Measurements from ENCODE around the gene DNAH17.

Gene DNAH17

DNA sequence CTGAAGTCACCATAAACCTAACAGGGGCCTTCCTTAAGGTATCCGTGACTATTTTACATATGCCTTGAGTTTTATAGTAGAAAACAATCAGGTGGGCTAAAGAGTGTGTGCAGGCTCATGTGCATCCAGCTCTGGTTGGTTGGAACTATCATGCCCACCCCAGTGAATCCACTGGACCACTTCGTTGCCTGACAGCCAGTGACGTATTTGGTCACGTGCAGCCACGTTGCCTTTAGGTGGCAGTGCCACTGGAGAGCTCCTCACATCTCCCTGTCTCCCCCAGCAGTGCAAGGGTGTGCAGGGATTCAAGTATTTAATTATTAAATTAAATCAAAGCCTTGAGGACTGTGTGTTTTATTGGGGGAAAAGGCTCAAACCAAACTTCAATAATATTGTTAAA, 42.1 kb upstream of the DNAH17 start (continued):
- no peak for TF ChIP-seq ZNF449 (tag by site-specific recombination; IDR thresholded peaks at IDR 0.05)
- no peak for TF ChIP-seq ZFP37 (tag by site-specific recombination; IDR thresholded peaks at IDR 0.05)
- no peak for TF ChIP-seq RBAK (tag by site-specific recombination; IDR thresholded peaks at IDR 0.05)
- TF ChIP-seq ZBTB7A (tag by site-specific recombination; IDR thresholded peaks at IDR 0.05; ENCODE audit: low read depth): no peak
- TF ChIP-seq ZNF558 (tag by site-specific recombination; IDR thresholded peaks at IDR 0.05): no peak
- TF ChIP-seq ZNF585B (tag by site-specific recombination; IDR thresholded peaks at IDR 0.05): no peak
- TF ChIP-seq ZEB2 (tag by site-specific recombination; IDR thresholded peaks at IDR 0.05): no peak
- no peak for TF ChIP-seq SCRT2 (tag by site-specific recombination; IDR thresholded peaks at IDR 0.05)
- no peak for TF ChIP-seq ZNF76 (tag by site-specific recombination; IDR thresholded peaks at IDR 0.05; ENCODE audit: borderline replicate concordance, low read depth)
- TF ChIP-seq TCF7L2 (IDR thresholded peaks at IDR 0.05; ENCODE audit: borderline replicate concordance, low read depth, low read length): no peak
- TF ChIP-seq ZNF677 (tag by site-specific recombination; IDR thresholded peaks at IDR 0.05): no peak

- H3K4me1 ChIP-seq (ENCODE audit: control insufficient read depth, insufficient read depth, low read length): no peaks in the 10 kb centered on the region
- CTCF ChIA-PET: interaction anchor here (0.8 kb wide), 1 partner anchor 57 kb away, joined by 3 read pairs; no protein-coding TSS in a partner anchor
- POLR2A ChIA-PET: no interaction called here
- TF ChIP-seq ZNF837 (tag by site-specific recombination; IDR thresholded peaks at IDR 0.05) (no peak), ZNF513 (tag by site-specific recombination; IDR thresholded peaks at IDR 0.05) (no peak), ZNF488 (tag by site-specific recombination; IDR thresholded peaks at IDR 0.05) (no peak), ZNF423 (tag by site-specific recombination; IDR thresholded peaks at IDR 0.05) (no peak), GLIS1 (tag by site-specific recombination; IDR thresholded peaks at IDR 0.05) (no peak), BCL11B (tag by site-specific recombination; IDR thresholded peaks at IDR 0.05; ENCODE audit: low read depth) (no peak), HOXC10 (CRISPR knock-in tag; IDR thresholded peaks at IDR 0.05) (no peak), ZNF654 (tag by site-specific recombination; IDR thresholded peaks at IDR 0.05; ENCODE audit: low read depth) (no peak), SP2 (tag by site-specific recombination; IDR thresholded peaks at IDR 0.05) (no peak), ZBTB11 (tag by site-specific recombination; conservative IDR thresholded peaks at IDR 0.05; ENCODE audit: low read depth) (no peak), ZNF335 (tag by site-specific recombination; conservative IDR thresholded peaks at IDR 0.05) (no peak), ZNF701 (tag by site-specific recombination; IDR thresholded peaks at IDR 0.05) (no peak), ZBTB48 (tag by site-specific recombination; IDR thresholded peaks at IDR 0.05) (no peak)
- TF ChIP-seq, protein P1, sequence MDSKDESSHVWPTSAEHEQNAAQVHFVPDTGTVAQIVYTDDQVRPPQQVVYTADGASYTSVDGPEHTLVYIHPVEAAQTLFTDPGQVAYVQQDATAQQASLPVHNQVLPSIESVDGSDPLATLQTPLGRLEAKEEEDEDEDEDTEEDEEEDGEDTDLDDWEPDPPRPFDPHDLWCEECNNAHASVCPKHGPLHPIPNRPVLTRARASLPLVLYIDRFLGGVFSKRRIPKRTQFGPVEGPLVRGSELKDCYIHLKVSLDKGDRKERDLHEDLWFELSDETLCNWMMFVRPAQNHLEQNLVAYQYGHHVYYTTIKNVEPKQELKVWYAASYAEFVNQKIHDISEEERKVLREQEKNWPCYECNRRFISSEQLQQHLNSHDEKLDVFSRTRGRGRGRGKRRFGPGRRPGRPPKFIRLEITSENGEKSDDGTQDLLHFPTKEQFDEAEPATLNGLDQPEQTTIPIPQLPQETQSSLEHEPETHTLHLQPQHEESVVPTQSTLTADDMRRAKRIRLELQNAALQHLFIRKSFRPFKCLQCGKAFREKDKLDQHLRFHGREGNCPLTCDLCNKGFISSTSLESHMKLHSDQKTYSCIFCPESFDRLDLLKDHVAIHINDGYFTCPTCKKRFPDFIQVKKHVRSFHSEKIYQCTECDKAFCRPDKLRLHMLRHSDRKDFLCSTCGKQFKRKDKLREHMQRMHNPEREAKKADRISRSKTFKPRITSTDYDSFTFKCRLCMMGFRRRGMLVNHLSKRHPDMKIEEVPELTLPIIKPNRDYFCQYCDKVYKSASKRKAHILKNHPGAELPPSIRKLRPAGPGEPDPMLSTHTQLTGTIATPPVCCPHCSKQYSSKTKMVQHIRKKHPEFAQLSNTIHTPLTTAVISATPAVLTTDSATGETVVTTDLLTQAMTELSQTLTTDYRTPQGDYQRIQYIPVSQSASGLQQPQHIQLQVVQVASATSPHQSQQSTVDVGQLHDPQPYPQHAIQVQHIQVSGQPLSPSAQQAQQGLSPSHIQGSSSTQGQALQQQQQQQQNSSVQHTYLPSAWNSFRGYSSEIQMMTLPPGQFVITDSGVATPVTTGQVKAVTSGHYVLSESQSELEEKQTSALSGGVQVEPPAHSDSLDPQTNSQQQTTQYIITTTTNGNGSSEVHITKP (tag by site-specific recombination; IDR thresholded peaks at IDR 0.05): no peak
Measured at GRCh38 chr17:78618264-78619066, 41.3 kb upstream of the DNAH17 start.

More at GRCh38 chr17:78618264-78619066, 41.3 kb upstream of the DNAH17 start:
- Histone ChIP-seq H3K9me3 (ENCODE audit: control insufficient read depth, insufficient read depth, low read depth, low read length) (no peaks in the 10 kb centered on the region), H3K4me3 (ENCODE audit: low read depth, low read length) (no peak overlapping the region), H3K27ac (ENCODE audit: extremely low read depth, low read depth, low read length) (no peak overlapping the region), H3K36me3 (ENCODE audit: control insufficient read depth in 2 of 2, insufficient read depth in 1 of 2, low read length in 2 of 2) (no peaks in the 10 kb centered on the region)

Measured in HEK293 (cell line).